Right atrium auricular region (tissue), 2 donors: ENCODE measurements around the gene TBC1D20. TPM values are rescaled to one million over a fixed set of nuclear protein-coding genes. Genes with fewer than 3 reads are reported as not detected.
A peak's percentile ranks its signal among the peaks of the same experiment; 100 is the strongest.

Experiments
- DNase-seq: peaks from one replicate; pipeline ENCODE4 v3.0.0-alpha.2; 2019; ENCODE audit warnings: low spot score
- H3K27ac ChIP-seq, 2 donors: fragments of 200-600 bp; sonication (generic); 1 replicate in 1 of 2; 2 replicates in 1 of 2; pipeline ENCODE4 v1.5.1; 2016 to 2019
- H3K27me3 ChIP-seq, 2 donors: fragments of 200-600 bp; sonication (generic); one replicate each; pipeline versions ENCODE4 v1.5.1 to v1.6.0; 2017 to 2019
- H3K36me3 ChIP-seq: fragments of 200-600 bp; sonication (generic); one replicate; pipeline ENCODE4 v1.5.1; 2016
- H3K4me1 ChIP-seq, 2 donors: fragments of 200-600 bp; sonication (generic); one replicate each; pipeline versions ENCODE4 v1.5.1 to v1.6.0; 2017 to 2019
- H3K4me3 ChIP-seq, 2 donors: fragments of 200-600 bp; sonication (generic); 1 replicate in 1 of 2; 2 replicates in 1 of 2; pipeline ENCODE4 v1.5.1; 2017 to 2019; ENCODE audit warnings: mild to moderate bottlenecking in 1 of 2, moderate library complexity in 1 of 2
- H3K9me3 ChIP-seq, 2 donors: fragments of 200-600 bp; sonication (generic); one replicate each; pipeline ENCODE4 v1.5.1; 2019
- CTCF ChIP-seq, 2 donors: fragments of 200-600 bp; sonication (generic); IDR thresholded peaks; one replicate each; pipeline ENCODE4 v1.5.1; 2019; ENCODE audit warnings: antibody characterized with exemption in 2 of 2
- total RNA-seq, 2 donors: library from RNA; depleted of rRNA; stranded (reverse); fragments of >200 nt; gene quantifications; one replicate each; pipeline ENCODE4 v1.1.0, GENCODE V29; 2016

Gene TBC1D20
- total RNA-seq, 2 donors from 2014 or later = 24.3 to 27.0 TPM

GRCh38 chr20:406200-407132 is 55.9 kb downstream of the TBC1D20 start:
- Histone ChIP-seq H3K4me3 (no peak overlapping the region), H3K27me3 (no peaks in the 10 kb centered on the region), H3K9me3 (no peaks in the 10 kb centered on the region), H3K4me1 (peaks cover 0 to 25% of the 10 kb centered on the region in 2 donors), H3K27ac (peak overlapping the region in 1 of 2 donors; percentile 94), H3K36me3 (peaks cover 13% of the 10 kb centered on the region)
- DNase-seq = no peak
- no peak for TF ChIP-seq CTCF (IDR thresholded peaks at IDR 0.05)

- H3K4me1 ChIP-seq = peaks cover 0 to 11% of the 10 kb centered on the region in 2 donors
- no peak for DNase-seq
- H3K27ac ChIP-seq = no peak overlapping the region
- H3K36me3 ChIP-seq = no peaks in the 10 kb centered on the region
- no peaks in the 10 kb centered on the region for H3K27me3 ChIP-seq
- H3K4me3 ChIP-seq = no peak overlapping the region
- no peaks in the 10 kb centered on the region for H3K9me3 ChIP-seq
- no peak for TF ChIP-seq CTCF (IDR thresholded peaks at IDR 0.05)
These were observed 58.2 kb downstream of the TBC1D20 start for GRCh38 chr20:404088-404487.

- H3K4me3 ChIP-seq = no peak overlapping the region
- no peak for DNase-seq
- peaks cover 0 to 6% of the 10 kb centered on the region in 2 donors for H3K4me1 ChIP-seq
- TF ChIP-seq CTCF (IDR thresholded peaks at IDR 0.05) = no peak
- H3K27me3 ChIP-seq = no peaks in the 10 kb centered on the region
- H3K9me3 ChIP-seq = no peaks in the 10 kb centered on the region
- H3K27ac ChIP-seq = no peak overlapping the region
- no peaks in the 10 kb centered on the region for H3K36me3 ChIP-seq
These were observed 58.8 kb downstream of the TBC1D20 start for GRCh38 chr20:403582-403957.

GRCh38 chr20:402898-403581 is 59.3 kb downstream of the TBC1D20 start:
- peaks cover 0 to 6% of the 10 kb centered on the region in 2 donors for H3K4me1 ChIP-seq
- no peak for TF ChIP-seq CTCF (IDR thresholded peaks at IDR 0.05)
- no peak for DNase-seq
- no peak overlapping the region for H3K27ac ChIP-seq
- no peaks in the 10 kb centered on the region for H3K27me3 ChIP-seq
- H3K36me3 ChIP-seq = no peaks in the 10 kb centered on the region
- H3K4me3 ChIP-seq = no peak overlapping the region
- no peaks in the 10 kb centered on the region for H3K9me3 ChIP-seq

GRCh38 chr20:402496-402885 is 59.8 kb downstream of the TBC1D20 start:
- peaks cover 0 to 6% of the 10 kb centered on the region in 2 donors for H3K4me1 ChIP-seq
- H3K27ac ChIP-seq = no peak overlapping the region
- H3K9me3 ChIP-seq = no peaks in the 10 kb centered on the region
- no peak for DNase-seq
- no peak for TF ChIP-seq CTCF (IDR thresholded peaks at IDR 0.05)
- H3K27me3 ChIP-seq = no peaks in the 10 kb centered on the region
- no peak overlapping the region for H3K4me3 ChIP-seq
- no peaks in the 10 kb centered on the region for H3K36me3 ChIP-seq
